Upper lobe of left lung (tissue), 6 donors: ENCODE measurements around the gene RYR3. TPM values are rescaled to one million over a fixed set of nuclear protein-coding genes. Genes with fewer than 3 reads are reported as not detected.

ENCODE experiments used
- ATAC-seq, 2 donors: fragments of 200-7000 bp; cut with Tn5 transposase; one replicate each; pipeline ENCODE4 v1.9.1; 2022; ENCODE audit warnings: mild to moderate bottlenecking in 2 of 2, moderate library complexity in 2 of 2; ENCODE audit not compliant: low FRiP score in 2 of 2
- DNase-seq, 2 donors: peaks; one replicate each; pipeline ENCODE4 v3.0.0-alpha.2; 2019 to 2020
- H3K27ac ChIP-seq, 4 donors: fragments of 200-600 bp; sonication (generic); one replicate each; pipeline ENCODE4 v1.5.1; 2016 to 2019
- H3K27me3 ChIP-seq, 4 donors: fragments of 200-600 bp; sonication (generic); one replicate each; pipeline ENCODE4 v1.5.1; 2017 to 2019
- H3K36me3 ChIP-seq, 4 donors: fragments of 200-600 bp; sonication (generic); one replicate each; pipeline ENCODE4 v1.5.1; 2016 to 2019
- H3K4me1 ChIP-seq, 4 donors: fragments of 200-600 bp; sonication (generic); one replicate each; pipeline ENCODE4 v1.5.1; 2018 to 2019
- H3K4me3 ChIP-seq, 4 donors: fragments of 200-600 bp; sonication (generic); one replicate each; pipeline ENCODE4 v1.5.1; 2017 to 2019; ENCODE audit warnings: mild to moderate bottlenecking in 2 of 4, moderate library complexity in 1 of 4
- H3K9me3 ChIP-seq, 4 donors: fragments of 200-600 bp; sonication (generic); one replicate each; pipeline ENCODE4 v1.5.1; 2018 to 2019
- EP300 ChIP-seq, 4 donors: sonication (generic); formaldehyde crosslinking; IDR thresholded peaks; one replicate each; pipeline ENCODE4 v1.5.1; 2017; ENCODE audit warnings: antibody characterized with exemption in 4 of 4, control low read depth in 2 of 4
- POLR2A ChIP-seq, 4 donors: fragments of 450-650 bp; IDR thresholded peaks; one replicate each; pipeline ENCODE4 v1.5.1; 2016 to 2017; ENCODE audit warnings: antibody characterized with exemption in 4 of 4, mild to moderate bottlenecking in 2 of 4
- POLR2AphosphoS5 ChIP-seq, 2 donors: sonication (generic); formaldehyde crosslinking; IDR thresholded peaks; one replicate each; pipeline ENCODE4 v1.5.1; 2017; ENCODE audit warnings: antibody characterized with exemption in 2 of 2
- WGBS, 2 donors: methylation state at CpG; one replicate each; pipeline ENCODE4 v1.1.5; 2017 to 2018; 5-methylcytosine and 5-hydroxymethylcytosine counted together
- total RNA-seq, 6 donors: library from RNA; depleted of rRNA in 4 of 6; stranded (reverse); fragments of >200 nt in 4 of 6; gene quantifications; one replicate each; pipeline versions ENCODE4 v1.1.0 to v1.2.1, GENCODE V29; 2016 to 2021
- TF ChIP-seq, protein P1 (sequence below), 6 experiments: fragments of 450-650 bp in 4 of 6; fragments of 200-600 bp in 2 of 6; sonication (generic) in 2 of 6; IDR thresholded peaks; one replicate each; pipeline ENCODE4 v1.5.1; 2016 to 2019; ENCODE audit warnings: antibody characterized with exemption in 6 of 6
- donor health status: DM: no; HTN: no; CAD: no; lungs with moderate emphysema.
- donor health status: DM: no; HTN: yes; CAD: no; lungs with severe emphysema.

The RYR3 gene
- total RNA-seq, 6 donors from 2014 or later: under 0.01 to 0.34 (median 0.15) TPM

DNA sequence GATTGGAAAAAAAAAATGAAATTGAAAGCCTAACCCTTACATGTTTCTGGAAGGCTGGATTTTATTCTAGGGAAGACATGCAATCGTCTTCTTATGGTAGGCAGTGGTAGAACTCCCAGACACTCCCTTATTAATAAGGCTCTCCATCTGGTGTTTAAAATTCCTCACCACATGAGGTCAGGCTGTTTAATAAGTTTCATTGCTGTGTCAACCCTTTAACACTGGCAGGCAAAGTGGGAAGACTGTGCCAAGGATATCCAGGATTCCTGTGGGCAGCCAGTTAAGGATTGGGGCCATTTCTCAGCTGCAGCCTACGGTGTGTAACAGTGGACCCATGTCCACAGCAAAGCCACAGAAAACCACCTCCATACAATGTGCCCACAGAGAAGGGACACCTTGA lies 432.0 kb downstream of the RYR3 start:
- H3K36me3 ChIP-seq: no peaks in the 10 kb centered on the region
- ATAC-seq (peak in 1 of 2 donors; percentile 54), DNase-seq (no peak)
- peaks cover 0 to 3% (median 0%) of the 10 kb centered on the region in 4 donors for H3K4me1 ChIP-seq
- WGBS, 2 donors: 41 to 56% methylated on average over 2 of the region's 2 CpGs
- no peaks in the 10 kb centered on the region for H3K27me3 ChIP-seq
- no peak for TF ChIP-seq POLR2AphosphoS5 (IDR thresholded peaks at IDR 0.05)
- TF ChIP-seq EP300 (IDR thresholded peaks at IDR 0.05): no peak
- TF ChIP-seq, protein P1, sequence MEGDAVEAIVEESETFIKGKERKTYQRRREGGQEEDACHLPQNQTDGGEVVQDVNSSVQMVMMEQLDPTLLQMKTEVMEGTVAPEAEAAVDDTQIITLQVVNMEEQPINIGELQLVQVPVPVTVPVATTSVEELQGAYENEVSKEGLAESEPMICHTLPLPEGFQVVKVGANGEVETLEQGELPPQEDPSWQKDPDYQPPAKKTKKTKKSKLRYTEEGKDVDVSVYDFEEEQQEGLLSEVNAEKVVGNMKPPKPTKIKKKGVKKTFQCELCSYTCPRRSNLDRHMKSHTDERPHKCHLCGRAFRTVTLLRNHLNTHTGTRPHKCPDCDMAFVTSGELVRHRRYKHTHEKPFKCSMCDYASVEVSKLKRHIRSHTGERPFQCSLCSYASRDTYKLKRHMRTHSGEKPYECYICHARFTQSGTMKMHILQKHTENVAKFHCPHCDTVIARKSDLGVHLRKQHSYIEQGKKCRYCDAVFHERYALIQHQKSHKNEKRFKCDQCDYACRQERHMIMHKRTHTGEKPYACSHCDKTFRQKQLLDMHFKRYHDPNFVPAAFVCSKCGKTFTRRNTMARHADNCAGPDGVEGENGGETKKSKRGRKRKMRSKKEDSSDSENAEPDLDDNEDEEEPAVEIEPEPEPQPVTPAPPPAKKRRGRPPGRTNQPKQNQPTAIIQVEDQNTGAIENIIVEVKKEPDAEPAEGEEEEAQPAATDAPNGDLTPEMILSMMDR (IDR thresholded peaks at IDR 0.05): no peak
- TF ChIP-seq POLR2A (IDR thresholded peaks at IDR 0.05): no peak
- no peak overlapping the region for H3K4me3 ChIP-seq
- H3K27ac ChIP-seq: no peak overlapping the region
- H3K9me3 ChIP-seq: no peaks in the 10 kb centered on the region

DNA sequence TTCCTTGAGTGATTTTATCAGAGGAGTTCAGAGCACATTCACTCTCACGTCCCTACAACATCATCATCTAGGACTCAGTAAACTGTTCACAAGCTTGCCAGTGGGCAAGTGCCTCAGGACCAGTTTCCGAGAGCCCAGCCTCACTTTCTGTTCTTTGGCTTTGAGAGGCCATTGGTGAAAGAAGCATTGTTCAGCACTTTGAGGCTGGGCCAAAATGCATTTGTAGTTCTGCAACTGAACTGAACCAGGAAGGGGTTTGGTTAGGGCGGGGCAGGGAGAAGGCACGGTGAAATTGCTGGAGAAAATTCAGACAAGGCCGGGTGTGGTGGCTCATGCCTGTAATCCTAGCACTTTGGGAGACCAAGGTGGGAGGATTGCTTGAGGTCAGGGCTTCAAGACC lies 435.4 kb downstream of the RYR3 start:
- no peak for DNase-seq
- H3K4me3 ChIP-seq: no peak overlapping the region
- H3K9me3 ChIP-seq: no peaks in the 10 kb centered on the region
- no peak overlapping the region for H3K27ac ChIP-seq
- H3K4me1 ChIP-seq: no peaks in the 10 kb centered on the region
- ATAC-seq: no peak
- TF ChIP-seq EP300 (IDR thresholded peaks at IDR 0.05) (no peak), POLR2A (IDR thresholded peaks at IDR 0.05) (no peak), POLR2AphosphoS5 (IDR thresholded peaks at IDR 0.05) (no peak)
- no peaks in the 10 kb centered on the region for H3K27me3 ChIP-seq
- H3K36me3 ChIP-seq: no peaks in the 10 kb centered on the region
- WGBS, 2 donors: 59 to 62% methylated on average over 5 of the region's 5 CpGs

DNA sequence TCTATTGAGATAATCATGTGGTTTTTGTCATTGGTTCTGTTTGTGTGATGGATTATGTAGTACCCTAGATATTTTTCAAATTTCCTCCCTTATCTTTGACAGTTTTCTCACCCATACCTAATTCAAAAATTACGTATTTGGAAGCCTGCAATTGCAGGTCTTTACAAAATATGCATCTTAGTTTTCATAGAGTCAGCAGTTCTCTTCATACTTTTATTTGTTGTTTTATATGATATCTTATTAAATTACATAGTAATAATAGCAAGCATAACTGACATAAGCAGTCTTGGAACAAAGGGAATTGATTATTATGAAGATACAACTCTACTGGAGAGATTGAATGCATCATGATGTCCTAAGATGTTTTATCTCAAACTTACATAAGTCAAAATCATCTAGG lies 442.2 kb downstream of the RYR3 start:
- 82 to 94% methylated on average over 1 of the region's 1 CpG for WGBS, 2 donors
- ATAC-seq: no peak
- no peak for DNase-seq

DNA sequence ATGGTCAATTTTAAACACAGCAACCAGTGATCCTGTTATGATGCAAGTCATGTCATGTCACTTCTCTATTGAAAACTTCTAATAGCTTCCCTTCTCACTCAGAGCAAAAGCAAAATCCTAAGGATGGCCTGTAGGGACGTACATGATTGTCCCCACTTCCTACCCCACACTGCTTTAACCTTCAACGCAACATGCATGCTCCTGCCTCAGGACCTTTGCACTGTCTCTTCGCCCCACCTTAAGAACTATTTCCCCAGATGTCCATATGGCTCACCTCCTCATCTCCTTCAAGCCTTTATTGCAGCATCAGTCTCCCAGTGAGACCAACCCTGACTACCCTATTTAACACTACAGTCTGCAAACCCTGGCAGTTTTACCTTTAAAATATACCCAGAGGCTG lies 443.5 kb downstream of the RYR3 start:
- WGBS, 2 donors: 78 to 85% methylated on average over 3 of the region's 3 CpGs
- no peak overlapping the region for H3K4me3 ChIP-seq
- no peak for DNase-seq
- no peaks in the 10 kb centered on the region for H3K36me3 ChIP-seq
- no peaks in the 10 kb centered on the region for H3K4me1 ChIP-seq
- no peaks in the 10 kb centered on the region for H3K9me3 ChIP-seq
- TF ChIP-seq POLR2A (IDR thresholded peaks at IDR 0.05): no peak
- TF ChIP-seq EP300 (IDR thresholded peaks at IDR 0.05): no peak
- TF ChIP-seq POLR2AphosphoS5 (IDR thresholded peaks at IDR 0.05): no peak
- TF ChIP-seq, protein P1 (IDR thresholded peaks at IDR 0.05): no peak
- no peak overlapping the region for H3K27ac ChIP-seq
- no peak for ATAC-seq
- H3K27me3 ChIP-seq: no peaks in the 10 kb centered on the region

More for the DNA sequence above, 442.2 kb downstream of the RYR3 start:
- no peak overlapping the region for H3K27ac ChIP-seq
- no peaks in the 10 kb centered on the region for H3K36me3 ChIP-seq
- H3K4me3 ChIP-seq: no peak overlapping the region
- H3K9me3 ChIP-seq: no peaks in the 10 kb centered on the region
- H3K27me3 ChIP-seq: no peaks in the 10 kb centered on the region
- H3K4me1 ChIP-seq: no peaks in the 10 kb centered on the region
- TF ChIP-seq, protein P1 (IDR thresholded peaks at IDR 0.05): no peak
- TF ChIP-seq EP300 (IDR thresholded peaks at IDR 0.05) (no peak), POLR2A (IDR thresholded peaks at IDR 0.05) (no peak), POLR2AphosphoS5 (IDR thresholded peaks at IDR 0.05) (no peak)

DNA sequence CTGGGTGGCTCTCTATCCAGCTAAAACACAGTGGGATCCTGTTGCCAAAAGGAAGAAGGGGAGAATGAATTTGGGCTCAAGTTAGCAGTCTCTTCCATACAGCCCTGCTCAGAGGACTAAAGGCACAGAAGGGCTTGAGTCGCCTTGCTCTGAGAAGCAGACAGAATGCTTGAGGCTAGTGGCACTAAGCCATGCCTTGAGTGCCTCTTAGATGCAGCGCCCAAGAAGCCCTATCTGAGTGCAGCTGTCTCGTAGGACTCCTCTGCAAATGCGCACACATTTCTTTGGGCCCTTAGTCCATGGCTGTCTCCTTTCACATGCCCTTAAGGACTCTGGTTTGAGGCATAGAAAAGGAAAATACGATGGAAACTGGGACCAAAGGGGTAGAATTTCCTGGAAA lies 446.2 kb downstream of the RYR3 start:
- 60 to 71% methylated on average over 5 of the region's 5 CpGs for WGBS, 2 donors
- H3K36me3 ChIP-seq: no peaks in the 10 kb centered on the region
- no peaks in the 10 kb centered on the region for H3K27me3 ChIP-seq
- H3K9me3 ChIP-seq: no peaks in the 10 kb centered on the region
- no peak overlapping the region for H3K4me3 ChIP-seq
- no peaks in the 10 kb centered on the region for H3K4me1 ChIP-seq
- ATAC-seq: no peak
- TF ChIP-seq, protein P1 (IDR thresholded peaks at IDR 0.05): no peak
- no peak for TF ChIP-seq EP300 (IDR thresholded peaks at IDR 0.05)
- no peak for TF ChIP-seq POLR2A (IDR thresholded peaks at IDR 0.05)
- TF ChIP-seq POLR2AphosphoS5 (IDR thresholded peaks at IDR 0.05): no peak
- no peak overlapping the region for H3K27ac ChIP-seq
- peak in 1 of 2 donors; percentile 42 for DNase-seq
